ENCODE measurements around the gene INO80C. TPM values are rescaled to one million over a fixed set of nuclear protein-coding genes. Genes with fewer than 3 reads are reported as not detected.

Gene INO80C
- total and polyA plus RNA-seq, 2 of the 4 experiments (the other 2 are of a cell fraction), result 5.6 to 17.1 TPM

GRCh38 chr18:35479911-35480586, 17.7 kb downstream of the INO80C start:
- Histone ChIP-seq H3K27me3 (ENCODE audit: control insufficient read depth, insufficient read depth, low read length) (no peaks in the 10 kb centered on the region), H3K27ac (ENCODE audit: insufficient read depth, low read length) (no peak overlapping the region), H4K20me1 (ENCODE audit: insufficient read depth, low read length) (no peaks in the 10 kb centered on the region), H3K18ac (ENCODE audit: low read depth, low read length) (no peak overlapping the region), H2BK120ac (ENCODE audit: low read depth, low read length) (no peak overlapping the region), H3K4me1 (ENCODE audit: control insufficient read depth, insufficient read depth, low read length) (peaks cover 5% of the 10 kb centered on the region), H3K23ac (ENCODE audit: low read depth, low read length) (no peak overlapping the region), H2AFZ (replicated peaks; ENCODE audit: low read length, poor library complexity) (peak overlapping the region; percentile 26), H2AK5ac (ENCODE audit: low read depth, low read length) (no peak overlapping the region), H3K36me3 (ENCODE audit: control insufficient read depth, insufficient read depth, low read length) (no peaks in the 10 kb centered on the region), H3K56ac (ENCODE audit: extremely low read depth, insufficient read depth, low read length) (no peak overlapping the region), H2BK15ac (ENCODE audit: low read depth, low read length) (no peak overlapping the region), H3K79me1 (ENCODE audit: low read depth in 1 of 2, low read length in 2 of 2) (peaks cover 0 to 3% of the 10 kb centered on the region in 2 experiments; a peak in 1 of 4 replicates), H2AK9ac (replicated peaks; ENCODE audit: low read depth, low read length, poor library complexity) (no peak overlapping the region), H4K8ac (ENCODE audit: low read depth in 2 of 2, low read length in 2 of 2) (no peak overlapping the region), H3K14ac (replicated peaks; ENCODE audit: low read depth, low read length) (no peak overlapping the region), H3K9ac (ENCODE audit: low read depth, low read length) (no peak overlapping the region), H4K91ac (ENCODE audit: insufficient read depth, low read depth, low read length) (no peak overlapping the region), H3K9me3 (ENCODE audit: control insufficient read depth, insufficient read depth, low read length) (no peaks in the 10 kb centered on the region), H3K4me3 (ENCODE audit: insufficient read depth, low read depth, low read length) (no peak overlapping the region), H4K5ac (ENCODE audit: low read depth, low read length) (no peak overlapping the region), H3K9me1 (ENCODE audit: insufficient read depth, low read length) (peaks cover 10% of the 10 kb centered on the region; the same call in 1 of the 2 replicates), H3K4ac (ENCODE audit: low read depth, low read length) (no peak overlapping the region), H2BK5ac (ENCODE audit: low read depth, low read length, poor library complexity, severe bottlenecking) (no peak overlapping the region), H2BK20ac (ENCODE audit: low read depth, low read length) (no peak overlapping the region), H3K4me2 (ENCODE audit: low read depth, low read length) (no peak overlapping the region)
- no CpG with 5 or more reads among the region's 1 CpG for WGBS, 2 experiments (ENCODE audit: extremely low coverage in 2 of 2, insufficient read length in 1 of 2)
- ATAC-seq (ENCODE audit: low read depth) (no peak), DNase-seq (no peak)
- ChIA-PET CTCF (no interaction called here), POLR2A (ENCODE audit: unreplicated experiment) (no interaction called here)
- in situ Hi-C loops (cut with MboI; ENCODE audit: low sequenced_read_pairs), result no loop called here
- BruUV-seq (replicated peaks), result no TSS peak
- intact Hi-C loops (cut with micrococcal nuclease), result no loop called here
- dilution Hi-C loops (cut with HindIII; ENCODE audit: low sequenced_read_pairs, unreplicated experiment), result no loop called here
- TF ChIP-seq FOS (IDR thresholded peaks at IDR 0.05; ENCODE audit: low read depth, low read length) (no peak), RFX5 (IDR thresholded peaks at IDR 0.05; ENCODE audit: low read depth, low read length) (no peak), CHD1 (IDR thresholded peaks at IDR 0.05; ENCODE audit: low read depth, low read length) (no peak), RCOR1 (IDR thresholded peaks at IDR 0.05; ENCODE audit: insufficient replicate concordance, low read length) (no peak), SMC3 (IDR thresholded peaks at IDR 0.05; ENCODE audit: low read depth, low read length) (no peak), BHLHE40 (IDR thresholded peaks at IDR 0.05; ENCODE audit: low read depth, low read length) (no peak), CEBPB (IDR thresholded peaks at IDR 0.05; ENCODE audit: low read depth, low read length) (no peak), RAD21 (IDR thresholded peaks at IDR 0.05; ENCODE audit: low read length) (no peak)
- TF ChIP-seq, protein P1, sequence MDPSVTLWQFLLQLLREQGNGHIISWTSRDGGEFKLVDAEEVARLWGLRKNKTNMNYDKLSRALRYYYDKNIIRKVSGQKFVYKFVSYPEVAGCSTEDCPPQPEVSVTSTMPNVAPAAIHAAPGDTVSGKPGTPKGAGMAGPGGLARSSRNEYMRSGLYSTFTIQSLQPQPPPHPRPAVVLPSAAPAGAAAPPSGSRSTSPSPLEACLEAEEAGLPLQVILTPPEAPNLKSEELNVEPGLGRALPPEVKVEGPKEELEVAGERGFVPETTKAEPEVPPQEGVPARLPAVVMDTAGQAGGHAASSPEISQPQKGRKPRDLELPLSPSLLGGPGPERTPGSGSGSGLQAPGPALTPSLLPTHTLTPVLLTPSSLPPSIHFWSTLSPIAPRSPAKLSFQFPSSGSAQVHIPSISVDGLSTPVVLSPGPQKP (IDR thresholded peaks at IDR 0.05; ENCODE audit: borderline replicate concordance, low read depth, low read length), result no peak
- TF ChIP-seq, protein P2, sequence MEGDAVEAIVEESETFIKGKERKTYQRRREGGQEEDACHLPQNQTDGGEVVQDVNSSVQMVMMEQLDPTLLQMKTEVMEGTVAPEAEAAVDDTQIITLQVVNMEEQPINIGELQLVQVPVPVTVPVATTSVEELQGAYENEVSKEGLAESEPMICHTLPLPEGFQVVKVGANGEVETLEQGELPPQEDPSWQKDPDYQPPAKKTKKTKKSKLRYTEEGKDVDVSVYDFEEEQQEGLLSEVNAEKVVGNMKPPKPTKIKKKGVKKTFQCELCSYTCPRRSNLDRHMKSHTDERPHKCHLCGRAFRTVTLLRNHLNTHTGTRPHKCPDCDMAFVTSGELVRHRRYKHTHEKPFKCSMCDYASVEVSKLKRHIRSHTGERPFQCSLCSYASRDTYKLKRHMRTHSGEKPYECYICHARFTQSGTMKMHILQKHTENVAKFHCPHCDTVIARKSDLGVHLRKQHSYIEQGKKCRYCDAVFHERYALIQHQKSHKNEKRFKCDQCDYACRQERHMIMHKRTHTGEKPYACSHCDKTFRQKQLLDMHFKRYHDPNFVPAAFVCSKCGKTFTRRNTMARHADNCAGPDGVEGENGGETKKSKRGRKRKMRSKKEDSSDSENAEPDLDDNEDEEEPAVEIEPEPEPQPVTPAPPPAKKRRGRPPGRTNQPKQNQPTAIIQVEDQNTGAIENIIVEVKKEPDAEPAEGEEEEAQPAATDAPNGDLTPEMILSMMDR (conservative IDR thresholded peaks at IDR 0.05; ENCODE audit: low read depth, low read length), result no peak

All from IMR-90 (cell line).